Measurements from ENCODE around the gene ADAMTS2.

DNA sequence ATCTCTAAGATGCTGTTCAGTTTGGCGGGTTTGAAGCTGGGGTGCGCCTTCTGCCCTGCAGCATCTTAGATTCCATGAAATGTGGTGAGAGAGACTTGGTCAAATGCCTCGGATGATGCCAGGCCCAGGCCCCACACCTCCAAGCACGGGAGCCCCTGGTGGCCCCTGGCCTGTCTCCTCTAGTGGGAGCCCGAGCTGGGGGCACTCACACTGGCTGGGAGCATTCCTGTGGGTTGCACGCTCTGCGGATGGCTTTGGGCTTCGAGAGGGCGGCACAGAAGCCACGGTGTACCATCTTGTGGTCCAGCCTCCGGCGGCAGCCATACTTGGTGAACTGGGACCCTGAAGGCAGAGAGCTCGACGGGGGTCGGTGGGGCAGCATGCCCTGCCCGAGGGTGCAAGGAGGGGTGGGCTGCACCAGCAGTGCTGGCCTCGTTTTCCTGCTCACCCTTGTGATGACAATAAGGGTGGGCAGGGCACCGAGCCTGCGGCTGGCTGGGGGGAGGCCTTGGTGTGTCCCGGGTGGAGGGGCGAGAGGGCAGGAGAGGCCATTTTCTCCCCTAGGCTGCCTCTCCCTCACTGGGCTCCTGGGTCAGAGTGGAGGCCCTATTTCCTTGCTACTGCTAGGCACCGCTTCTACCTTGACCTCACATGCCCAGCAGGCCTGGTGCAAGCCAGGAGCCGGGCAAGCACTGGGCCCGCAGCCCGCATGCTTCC, 219.3 kb downstream of the ADAMTS2 start:
- TF ChIP-seq, protein P1, sequence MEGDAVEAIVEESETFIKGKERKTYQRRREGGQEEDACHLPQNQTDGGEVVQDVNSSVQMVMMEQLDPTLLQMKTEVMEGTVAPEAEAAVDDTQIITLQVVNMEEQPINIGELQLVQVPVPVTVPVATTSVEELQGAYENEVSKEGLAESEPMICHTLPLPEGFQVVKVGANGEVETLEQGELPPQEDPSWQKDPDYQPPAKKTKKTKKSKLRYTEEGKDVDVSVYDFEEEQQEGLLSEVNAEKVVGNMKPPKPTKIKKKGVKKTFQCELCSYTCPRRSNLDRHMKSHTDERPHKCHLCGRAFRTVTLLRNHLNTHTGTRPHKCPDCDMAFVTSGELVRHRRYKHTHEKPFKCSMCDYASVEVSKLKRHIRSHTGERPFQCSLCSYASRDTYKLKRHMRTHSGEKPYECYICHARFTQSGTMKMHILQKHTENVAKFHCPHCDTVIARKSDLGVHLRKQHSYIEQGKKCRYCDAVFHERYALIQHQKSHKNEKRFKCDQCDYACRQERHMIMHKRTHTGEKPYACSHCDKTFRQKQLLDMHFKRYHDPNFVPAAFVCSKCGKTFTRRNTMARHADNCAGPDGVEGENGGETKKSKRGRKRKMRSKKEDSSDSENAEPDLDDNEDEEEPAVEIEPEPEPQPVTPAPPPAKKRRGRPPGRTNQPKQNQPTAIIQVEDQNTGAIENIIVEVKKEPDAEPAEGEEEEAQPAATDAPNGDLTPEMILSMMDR (conservative IDR thresholded peaks at IDR 0.05; ENCODE audit: low read depth, low read length), result no peak
- TF ChIP-seq POLR2A (IDR thresholded peaks at IDR 0.05; ENCODE audit: low read depth, low read length) (no peak), RFX5 (IDR thresholded peaks at IDR 0.05; ENCODE audit: low read depth, low read length) (no peak), RAD21 (IDR thresholded peaks at IDR 0.05; ENCODE audit: low read length) (no peak), CEBPB (IDR thresholded peaks at IDR 0.05; ENCODE audit: low read depth, low read length) (no peak), RCOR1 (IDR thresholded peaks at IDR 0.05; ENCODE audit: insufficient replicate concordance, low read length) (no peak), NFE2L2 (IDR thresholded peaks at IDR 0.05; ENCODE audit: low read depth, low read length) (no peak), SMC3 (IDR thresholded peaks at IDR 0.05; ENCODE audit: low read depth, low read length) (no peak), MAZ (IDR thresholded peaks at IDR 0.05; ENCODE audit: borderline replicate concordance, low read depth, low read length) (no peak), MXI1 (IDR thresholded peaks at IDR 0.05; ENCODE audit: borderline replicate concordance, low read depth, low read length) (no peak), MAFK (IDR thresholded peaks at IDR 0.05; ENCODE audit: low read depth, low read length) (no peak), CHD1 (IDR thresholded peaks at IDR 0.05; ENCODE audit: low read depth, low read length) (no peak), FOS (IDR thresholded peaks at IDR 0.05; ENCODE audit: low read depth, low read length) (no peak)
- TF ChIP-seq, protein P2, sequence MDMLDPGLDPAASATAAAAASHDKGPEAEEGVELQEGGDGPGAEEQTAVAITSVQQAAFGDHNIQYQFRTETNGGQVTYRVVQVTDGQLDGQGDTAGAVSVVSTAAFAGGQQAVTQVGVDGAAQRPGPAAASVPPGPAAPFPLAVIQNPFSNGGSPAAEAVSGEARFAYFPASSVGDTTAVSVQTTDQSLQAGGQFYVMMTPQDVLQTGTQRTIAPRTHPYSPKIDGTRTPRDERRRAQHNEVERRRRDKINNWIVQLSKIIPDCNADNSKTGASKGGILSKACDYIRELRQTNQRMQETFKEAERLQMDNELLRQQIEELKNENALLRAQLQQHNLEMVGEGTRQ (IDR thresholded peaks at IDR 0.05; ENCODE audit: low read depth, low read length), result no peak
